ENCODE measurements around the gene UBXN1. TPM values are rescaled to one million over a fixed set of nuclear protein-coding genes. Genes with fewer than 3 reads are reported as not detected.
A peak's percentile ranks its signal among the peaks of the same experiment; 100 is the strongest.

Gene UBXN1
- total RNA-seq, 4 donors from 2014 or later: 192 to 277 (median 234) TPM

DNA sequence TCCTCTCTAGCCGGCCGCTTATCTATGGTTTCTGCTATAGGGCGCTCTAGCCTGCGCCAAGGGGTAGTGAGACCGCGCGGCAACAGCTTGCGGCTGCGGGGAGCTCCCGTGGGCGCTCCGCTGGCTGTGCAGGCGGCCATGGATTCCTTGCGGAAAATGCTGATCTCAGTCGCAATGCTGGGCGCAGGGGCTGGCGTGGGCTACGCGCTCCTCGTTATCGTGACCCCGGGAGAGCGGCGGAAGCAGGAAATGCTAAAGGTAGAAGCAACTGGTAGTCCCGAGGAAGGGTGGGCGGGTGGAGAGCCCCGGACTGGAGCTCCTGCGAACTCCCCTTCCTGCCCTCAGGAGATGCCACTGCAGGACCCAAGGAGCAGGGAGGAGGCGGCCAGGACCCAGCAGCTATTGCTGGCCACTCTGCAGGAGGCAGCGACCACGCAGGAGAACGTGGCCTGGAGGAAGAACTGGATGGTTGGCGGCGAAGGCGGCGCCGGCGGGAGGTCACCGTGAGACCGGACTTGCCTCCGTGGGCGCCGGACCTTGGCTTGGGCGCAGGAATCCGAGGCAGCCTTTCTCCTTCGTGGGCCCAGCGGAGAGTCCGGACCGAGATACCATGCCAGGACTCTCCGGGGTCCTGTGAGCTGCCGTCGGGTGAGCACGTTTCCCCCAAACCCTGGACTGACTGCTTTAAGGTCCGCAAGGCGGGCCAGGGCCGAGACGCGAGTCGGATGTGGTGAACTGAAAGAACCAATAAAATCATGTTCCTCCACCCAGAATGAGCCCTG is 7.1 kb downstream of the UBXN1 start, which contains the start of the genes LBHD1 and UQCC3:
TSS of gene LBHD1 (minus strand) at position 660 of the 782 bp plus-strand sequence. CDS start 2,236 bp downstream, outside the sequence.
TSS of gene UQCC3 (plus strand) at position 66 of the 782 bp plus-strand sequence. CDS start at position 139, 73 bp downstream.
- peak within 1 kb of the TSS; percentile 68 to 90 (median 80) for H3K4me3 ChIP-seq
- H3K4me1 ChIP-seq: peaks cover 34 to 64% (median 49%) of the 10 kb centered on the region in 4 donors
- WGBS: 3% methylated on average over 18 of the region's 59 CpGs
- no peaks in the 10 kb centered on the region for H3K27me3 ChIP-seq
- intact Hi-C loops (cut with DNase I): no loop called here
- no peaks in the 10 kb centered on the region for H3K9me3 ChIP-seq
- TF ChIP-seq EP300 (IDR thresholded peaks at IDR 0.05) (no peak), POLR2A (IDR thresholded peaks at IDR 0.05; ENCODE audit: low read depth) (peak; percentile 19), POLR2AphosphoS5 (IDR thresholded peaks at IDR 0.05) (peak; percentile 77 to 79)
- DNase-seq (ENCODE audit: extremely low spot score): peak; percentile 94
- H3K36me3 ChIP-seq: peaks cover 9 to 42% (median 36%) of the 10 kb centered on the region in 4 donors
- peak within 1 kb of the TSS; percentile 87 to 94 (median 90) for H3K27ac ChIP-seq (replicated peaks in 1 of 4)

DNA sequence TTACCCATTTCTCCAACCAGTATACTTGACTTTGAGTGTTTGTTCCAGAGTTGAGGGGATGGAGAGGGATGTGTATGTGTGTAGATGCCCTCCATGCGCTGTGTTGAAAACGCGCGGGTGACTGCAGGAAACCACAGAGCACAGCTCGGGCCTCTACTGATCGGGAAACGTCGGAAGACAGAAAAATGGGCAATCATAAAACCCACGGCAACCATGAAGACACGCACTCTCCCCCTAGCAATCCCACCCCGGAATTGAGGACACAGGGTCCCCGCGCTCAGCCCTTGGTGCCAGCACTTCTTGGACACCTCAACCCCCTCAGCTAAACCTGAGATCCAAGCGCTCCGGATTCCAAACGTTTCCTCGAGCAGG is 7.7 kb downstream of the UBXN1 start:
- no peak for DNase-seq (ENCODE audit: extremely low spot score)
- Histone ChIP-seq H3K4me1 (peaks cover 40 to 65% (median 54%) of the 10 kb centered on the region in 4 donors), H3K4me3 (peak overlapping the region; percentile 68 to 90 (median 80)), H3K27me3 (no peaks in the 10 kb centered on the region), H3K27ac (replicated peaks in 1 of 4) (peak overlapping the region; percentile 87 to 94 (median 90)), H3K9me3 (no peaks in the 10 kb centered on the region), H3K36me3 (peaks cover 6 to 42% (median 35%) of the 10 kb centered on the region in 4 donors)
- intact Hi-C loops (cut with DNase I): no loop called here
- TF ChIP-seq EP300 (IDR thresholded peaks at IDR 0.05) (no peak), POLR2A (IDR thresholded peaks at IDR 0.05; ENCODE audit: low read depth) (no peak), POLR2AphosphoS5 (IDR thresholded peaks at IDR 0.05) (no peak)
- TF ChIP-seq, protein P1, sequence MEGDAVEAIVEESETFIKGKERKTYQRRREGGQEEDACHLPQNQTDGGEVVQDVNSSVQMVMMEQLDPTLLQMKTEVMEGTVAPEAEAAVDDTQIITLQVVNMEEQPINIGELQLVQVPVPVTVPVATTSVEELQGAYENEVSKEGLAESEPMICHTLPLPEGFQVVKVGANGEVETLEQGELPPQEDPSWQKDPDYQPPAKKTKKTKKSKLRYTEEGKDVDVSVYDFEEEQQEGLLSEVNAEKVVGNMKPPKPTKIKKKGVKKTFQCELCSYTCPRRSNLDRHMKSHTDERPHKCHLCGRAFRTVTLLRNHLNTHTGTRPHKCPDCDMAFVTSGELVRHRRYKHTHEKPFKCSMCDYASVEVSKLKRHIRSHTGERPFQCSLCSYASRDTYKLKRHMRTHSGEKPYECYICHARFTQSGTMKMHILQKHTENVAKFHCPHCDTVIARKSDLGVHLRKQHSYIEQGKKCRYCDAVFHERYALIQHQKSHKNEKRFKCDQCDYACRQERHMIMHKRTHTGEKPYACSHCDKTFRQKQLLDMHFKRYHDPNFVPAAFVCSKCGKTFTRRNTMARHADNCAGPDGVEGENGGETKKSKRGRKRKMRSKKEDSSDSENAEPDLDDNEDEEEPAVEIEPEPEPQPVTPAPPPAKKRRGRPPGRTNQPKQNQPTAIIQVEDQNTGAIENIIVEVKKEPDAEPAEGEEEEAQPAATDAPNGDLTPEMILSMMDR (IDR thresholded peaks at IDR 0.05): no peak
- under 1% methylated on average over 17 of the region's 17 CpGs for WGBS

DNA sequence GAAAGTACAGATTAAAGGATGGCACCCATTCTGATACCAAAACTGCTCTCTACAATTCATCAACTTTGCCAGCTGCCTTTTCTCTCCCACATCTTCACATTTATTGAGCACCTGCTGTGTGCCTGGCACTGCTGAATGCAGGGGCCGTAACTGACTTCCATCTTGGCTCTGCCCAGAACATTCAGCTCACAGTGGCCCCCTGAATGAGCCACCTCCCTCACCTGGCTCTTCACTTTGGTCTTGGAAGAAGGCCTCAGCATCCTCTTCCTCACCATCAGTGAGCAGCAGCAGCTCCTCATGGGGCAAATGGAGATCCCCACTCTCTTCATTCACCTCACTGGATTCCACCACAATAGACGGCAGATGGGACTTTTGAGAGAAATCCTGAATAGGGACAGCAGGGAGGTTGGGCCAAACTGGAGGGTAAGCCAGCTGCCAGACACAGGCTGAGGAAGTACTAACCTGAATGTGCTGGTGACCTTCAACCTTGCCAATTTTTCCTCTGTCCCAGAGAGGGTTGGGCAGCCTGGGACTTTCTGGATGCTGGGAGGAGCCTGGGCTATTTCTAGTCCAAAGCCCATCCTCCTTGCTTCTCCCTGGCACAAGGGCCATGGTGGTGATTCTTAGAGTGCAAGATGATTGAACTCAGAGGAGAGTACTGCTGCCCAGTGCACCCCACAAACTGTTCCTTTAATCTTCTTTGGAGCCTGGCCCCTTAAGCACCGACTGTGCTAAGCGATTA is 9.3 kb downstream of the UBXN1 start:
- no peaks in the 10 kb centered on the region for H3K27me3 ChIP-seq
- no peak overlapping the region for H3K27ac ChIP-seq (replicated peaks in 1 of 4)
- no peak overlapping the region for H3K4me3 ChIP-seq
- H3K9me3 ChIP-seq: no peaks in the 10 kb centered on the region
- WGBS: 83% methylated on average over 4 of the region's 4 CpGs
- no peak for TF ChIP-seq POLR2AphosphoS5 (IDR thresholded peaks at IDR 0.05)
- TF ChIP-seq, protein P1 (IDR thresholded peaks at IDR 0.05): no peak
- no peak for TF ChIP-seq POLR2A (IDR thresholded peaks at IDR 0.05; ENCODE audit: low read depth)
- TF ChIP-seq EP300 (IDR thresholded peaks at IDR 0.05): no peak
- no peak for DNase-seq (ENCODE audit: extremely low spot score)
- peaks cover 44 to 70% (median 60%) of the 10 kb centered on the region in 4 donors for H3K4me1 ChIP-seq
- intact Hi-C loops (cut with DNase I): no loop called here
- peaks cover 0 to 28% (median 21%) of the 10 kb centered on the region in 4 donors for H3K36me3 ChIP-seq

DNA sequence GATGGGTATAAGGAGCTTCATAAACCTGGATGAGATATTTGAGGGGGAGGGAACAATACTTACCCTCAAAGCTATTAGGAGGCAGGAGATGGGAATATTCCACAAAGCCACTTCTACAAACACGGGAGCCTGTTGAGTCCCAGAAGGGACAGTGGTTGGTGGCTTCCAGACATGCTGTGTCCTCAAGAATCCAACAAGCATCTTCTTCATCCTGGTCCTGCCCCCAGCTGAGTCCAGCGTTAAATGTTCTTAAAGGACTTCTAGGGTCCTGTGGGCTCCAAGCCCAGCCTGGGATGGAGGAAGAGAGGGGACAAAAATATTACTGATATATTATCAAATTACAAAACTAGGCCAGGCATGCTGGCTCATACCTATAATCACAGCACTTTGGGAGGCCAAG is 11.4 kb downstream of the UBXN1 start:
- DNase-seq (ENCODE audit: extremely low spot score): no peak
- no peaks in the 10 kb centered on the region for H3K9me3 ChIP-seq
- TF ChIP-seq POLR2AphosphoS5 (IDR thresholded peaks at IDR 0.05) (no peak), EP300 (IDR thresholded peaks at IDR 0.05) (no peak), POLR2A (IDR thresholded peaks at IDR 0.05; ENCODE audit: low read depth) (no peak)
- TF ChIP-seq, protein P1 (IDR thresholded peaks at IDR 0.05): no peak
- no peak overlapping the region for H3K4me3 ChIP-seq
- H3K4me1 ChIP-seq: peaks cover 42 to 73% (median 60%) of the 10 kb centered on the region in 4 donors
- WGBS: 80% methylated on average over 2 of the region's 2 CpGs
- H3K27me3 ChIP-seq: no peaks in the 10 kb centered on the region
- peaks cover 5 to 23% (median 17%) of the 10 kb centered on the region in 4 donors for H3K36me3 ChIP-seq
- intact Hi-C loops (cut with DNase I): no loop called here
- peak overlapping the region in 3 of 4 donors; percentile 91 to 97 (median 92) for H3K27ac ChIP-seq (replicated peaks in 1 of 4)
